Fibroblast of the aortic adventitia (primary cell): ENCODE measurements around the gene RFX7. TPM values are rescaled to one million over a fixed set of nuclear protein-coding genes. Genes with fewer than 3 reads are reported as not detected.

ENCODE experiments used
- DNase-seq: peaks from one replicate; pipeline ENCODE4 v3.0.0-alpha.2; 2010; ENCODE audit warnings: low read depth
- H3K4me3 ChIP-seq: 2 replicates; pipeline ENCODE4 v1.5.1; 2011; ENCODE audit warnings: low read depth, mild to moderate bottlenecking, control low read depth, low read length, moderate library complexity
- total RNA-seq: library from RNA; depleted of rRNA; stranded (reverse); fragments of >200 nt; gene quantifications from 2 replicates; pipeline ENCODE4 v1.2.3, GENCODE V29; 2012; ENCODE audit warnings: low replicate concordance
- TF ChIP-seq, protein P1 (sequence below): IDR thresholded peaks from 2 replicates; pipeline ENCODE4 v1.5.1; 2011; ENCODE audit warnings: mild to moderate bottlenecking, low read length, control low read depth, inconsistent platforms; ENCODE audit not compliant: insufficient read depth

The RFX7 gene
- total RNA-seq, 1 donor: 9.5 TPM

DNA sequence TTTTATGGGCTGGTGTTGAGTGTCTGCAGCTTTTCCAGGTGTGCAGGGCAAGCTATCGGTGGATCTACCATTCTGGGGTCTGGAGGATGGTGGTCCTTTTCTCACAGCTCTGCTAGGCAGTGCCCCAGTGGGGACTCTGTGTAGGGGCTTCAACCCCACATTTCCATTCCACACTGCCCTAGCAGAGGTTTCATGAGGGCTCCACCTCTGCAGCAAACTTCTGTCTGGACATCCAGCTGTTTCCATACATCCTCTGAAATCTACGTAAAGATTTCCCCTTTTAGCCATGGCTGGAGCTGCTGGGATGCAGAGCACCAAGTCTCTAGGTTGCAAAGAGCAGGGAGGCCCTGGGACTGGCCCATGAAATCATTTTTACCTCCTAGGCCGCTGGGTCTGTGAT, 11.6 kb downstream of the RFX7 start:
- no peak overlapping the region for H3K4me3 ChIP-seq
- DNase-seq: no peak
- TF ChIP-seq, protein P1, sequence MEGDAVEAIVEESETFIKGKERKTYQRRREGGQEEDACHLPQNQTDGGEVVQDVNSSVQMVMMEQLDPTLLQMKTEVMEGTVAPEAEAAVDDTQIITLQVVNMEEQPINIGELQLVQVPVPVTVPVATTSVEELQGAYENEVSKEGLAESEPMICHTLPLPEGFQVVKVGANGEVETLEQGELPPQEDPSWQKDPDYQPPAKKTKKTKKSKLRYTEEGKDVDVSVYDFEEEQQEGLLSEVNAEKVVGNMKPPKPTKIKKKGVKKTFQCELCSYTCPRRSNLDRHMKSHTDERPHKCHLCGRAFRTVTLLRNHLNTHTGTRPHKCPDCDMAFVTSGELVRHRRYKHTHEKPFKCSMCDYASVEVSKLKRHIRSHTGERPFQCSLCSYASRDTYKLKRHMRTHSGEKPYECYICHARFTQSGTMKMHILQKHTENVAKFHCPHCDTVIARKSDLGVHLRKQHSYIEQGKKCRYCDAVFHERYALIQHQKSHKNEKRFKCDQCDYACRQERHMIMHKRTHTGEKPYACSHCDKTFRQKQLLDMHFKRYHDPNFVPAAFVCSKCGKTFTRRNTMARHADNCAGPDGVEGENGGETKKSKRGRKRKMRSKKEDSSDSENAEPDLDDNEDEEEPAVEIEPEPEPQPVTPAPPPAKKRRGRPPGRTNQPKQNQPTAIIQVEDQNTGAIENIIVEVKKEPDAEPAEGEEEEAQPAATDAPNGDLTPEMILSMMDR: no peak

DNA sequence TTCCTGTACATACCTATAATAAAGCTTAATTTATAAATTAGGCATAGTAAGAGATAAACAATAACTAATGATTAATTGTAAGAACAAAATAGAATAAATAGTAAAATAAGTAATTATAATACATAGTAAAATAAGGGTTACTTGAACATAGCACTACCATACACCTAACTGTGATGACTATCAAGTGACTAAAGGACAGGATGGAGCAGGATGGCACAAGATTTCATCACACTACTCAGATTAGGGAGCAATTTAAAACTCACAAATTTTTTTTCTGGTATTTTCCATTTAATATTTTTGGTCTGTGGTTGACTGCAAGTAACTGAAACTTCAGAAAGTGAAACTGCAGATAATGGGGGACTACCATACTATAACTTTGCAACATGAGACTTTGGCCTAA, 14.8 kb downstream of the RFX7 start:
- DNase-seq: no peak
- TF ChIP-seq, protein P1: no peak
- no peak overlapping the region for H3K4me3 ChIP-seq

DNA sequence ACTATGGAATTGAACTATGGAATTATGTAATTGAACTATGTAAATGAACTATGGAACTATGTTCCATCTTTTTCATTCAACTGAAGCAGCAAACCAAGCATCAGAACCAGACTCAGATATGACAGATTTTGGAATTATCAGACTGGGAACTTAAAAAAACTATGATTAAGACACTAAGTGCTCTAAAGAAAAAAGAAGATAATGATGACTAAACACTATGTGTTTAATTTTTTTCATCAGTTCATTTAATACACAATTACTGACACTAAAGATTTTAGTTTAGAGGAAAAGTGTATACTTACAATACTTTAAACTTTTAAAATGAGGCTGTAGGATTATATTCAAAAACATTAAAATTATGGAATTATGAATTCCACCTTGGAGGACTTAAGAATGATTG, 15.3 kb downstream of the RFX7 start:
- H3K4me3 ChIP-seq: no peak overlapping the region
- DNase-seq: no peak
- TF ChIP-seq, protein P1: no peak

DNA sequence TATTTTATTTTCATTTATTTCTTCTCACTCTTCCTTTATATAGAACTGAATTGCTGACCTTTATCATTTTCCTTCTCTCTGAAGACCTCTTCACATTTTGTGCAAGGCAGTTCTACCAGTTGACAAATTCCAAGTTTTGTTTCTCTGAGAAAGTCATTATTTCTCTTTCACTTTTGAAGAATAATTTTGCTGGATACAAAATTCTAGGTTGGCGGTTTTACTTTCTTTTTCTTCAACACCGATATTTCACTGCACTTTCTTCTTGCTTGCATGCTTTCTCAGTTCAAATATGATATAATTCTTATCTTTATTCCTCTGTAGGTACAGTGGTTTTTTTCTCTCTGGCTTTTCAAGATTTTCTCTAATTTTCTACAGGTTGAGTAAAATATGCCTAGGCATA, 15.9 kb downstream of the RFX7 start:
- DNase-seq: no peak
- TF ChIP-seq, protein P1: no peak
- no peak overlapping the region for H3K4me3 ChIP-seq

DNA sequence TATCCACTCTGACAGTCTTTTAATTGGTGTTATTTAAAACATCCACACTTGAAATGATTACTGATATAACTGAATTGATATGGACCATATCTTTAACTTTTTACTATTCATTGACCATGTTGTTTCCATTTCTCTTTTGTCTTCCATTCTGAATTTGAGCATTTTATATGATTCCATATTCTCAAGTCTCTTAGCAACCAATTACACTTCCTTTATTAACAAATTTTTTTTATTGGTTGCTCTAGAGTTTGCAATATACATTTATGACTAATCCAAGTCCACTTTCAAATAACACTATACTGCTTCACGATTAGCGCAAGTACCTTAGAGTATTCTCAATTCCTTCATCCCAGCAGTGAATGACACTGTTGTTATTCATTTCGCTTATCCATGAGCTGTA, 16.4 kb downstream of the RFX7 start:
- H3K4me3 ChIP-seq: no peak overlapping the region
- no peak for DNase-seq
- TF ChIP-seq, protein P1: no peak

DNA sequence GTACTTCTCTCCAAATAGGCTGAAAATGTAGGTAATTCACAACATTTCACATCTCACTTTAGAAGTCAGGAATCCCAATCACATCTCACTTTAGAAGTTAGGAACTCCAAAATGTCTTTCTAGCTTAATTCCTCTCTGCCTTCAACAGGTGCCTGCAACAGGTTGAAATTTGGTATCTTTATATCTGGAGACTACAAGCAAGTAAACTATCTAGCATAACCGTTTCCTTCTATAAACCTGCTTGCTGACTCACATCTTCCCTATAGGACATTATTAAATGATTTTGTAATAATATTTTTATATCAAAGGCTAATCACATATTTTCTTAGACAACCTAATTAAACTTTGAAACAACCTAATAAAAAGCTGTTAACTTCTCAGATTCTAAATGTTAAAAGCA, 18.2 kb downstream of the RFX7 start:
- TF ChIP-seq, protein P1: no peak
- no peak overlapping the region for H3K4me3 ChIP-seq
- DNase-seq: no peak

DNA sequence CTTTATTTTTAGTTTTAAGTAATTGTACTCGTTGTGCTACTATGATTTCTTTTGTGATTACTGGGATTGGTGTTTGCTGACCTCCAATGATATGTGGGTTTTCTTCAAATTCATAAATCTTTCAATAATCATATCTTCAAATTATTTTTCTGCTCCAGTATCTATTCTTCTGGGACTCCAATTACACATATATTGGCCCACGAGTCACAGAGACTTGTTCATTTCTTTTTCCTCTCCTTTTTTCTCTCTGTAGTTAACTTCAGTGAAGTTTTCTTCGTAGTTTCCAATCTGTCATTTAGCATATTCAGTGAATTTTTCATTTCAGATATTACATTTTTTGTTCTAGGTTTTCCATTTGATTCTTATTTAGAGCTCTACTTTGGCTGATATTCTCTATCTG, 21.4 kb downstream of the RFX7 start:
- DNase-seq: no peak
- TF ChIP-seq, protein P1: no peak
- no peak overlapping the region for H3K4me3 ChIP-seq
